Measurements from ENCODE around the gene CDHR1.

- TF ChIP-seq, protein P1, sequence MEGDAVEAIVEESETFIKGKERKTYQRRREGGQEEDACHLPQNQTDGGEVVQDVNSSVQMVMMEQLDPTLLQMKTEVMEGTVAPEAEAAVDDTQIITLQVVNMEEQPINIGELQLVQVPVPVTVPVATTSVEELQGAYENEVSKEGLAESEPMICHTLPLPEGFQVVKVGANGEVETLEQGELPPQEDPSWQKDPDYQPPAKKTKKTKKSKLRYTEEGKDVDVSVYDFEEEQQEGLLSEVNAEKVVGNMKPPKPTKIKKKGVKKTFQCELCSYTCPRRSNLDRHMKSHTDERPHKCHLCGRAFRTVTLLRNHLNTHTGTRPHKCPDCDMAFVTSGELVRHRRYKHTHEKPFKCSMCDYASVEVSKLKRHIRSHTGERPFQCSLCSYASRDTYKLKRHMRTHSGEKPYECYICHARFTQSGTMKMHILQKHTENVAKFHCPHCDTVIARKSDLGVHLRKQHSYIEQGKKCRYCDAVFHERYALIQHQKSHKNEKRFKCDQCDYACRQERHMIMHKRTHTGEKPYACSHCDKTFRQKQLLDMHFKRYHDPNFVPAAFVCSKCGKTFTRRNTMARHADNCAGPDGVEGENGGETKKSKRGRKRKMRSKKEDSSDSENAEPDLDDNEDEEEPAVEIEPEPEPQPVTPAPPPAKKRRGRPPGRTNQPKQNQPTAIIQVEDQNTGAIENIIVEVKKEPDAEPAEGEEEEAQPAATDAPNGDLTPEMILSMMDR (conservative IDR thresholded peaks at IDR 0.05) = no peak
- TF ChIP-seq ZFX (IDR thresholded peaks at IDR 0.05) = no peak
Observed at GRCh38 chr10:84258034-84258695, 63.8 kb downstream of the CDHR1 start.
